IPS DF 19.7 (cell line): ENCODE data around the gene NPTN.
"Not testable (repeated sequence)": the region's sequence is repeated elsewhere in the genome, so short reads cannot be mapped to it uniquely, and the experiment has no call there.

Experiments
- DNase-seq: peaks from one replicate; pipeline ENCODE4 v3.0.0-alpha.2; 2013; ENCODE audit warnings: low read depth, low spot score

Gene NPTN

DNA sequence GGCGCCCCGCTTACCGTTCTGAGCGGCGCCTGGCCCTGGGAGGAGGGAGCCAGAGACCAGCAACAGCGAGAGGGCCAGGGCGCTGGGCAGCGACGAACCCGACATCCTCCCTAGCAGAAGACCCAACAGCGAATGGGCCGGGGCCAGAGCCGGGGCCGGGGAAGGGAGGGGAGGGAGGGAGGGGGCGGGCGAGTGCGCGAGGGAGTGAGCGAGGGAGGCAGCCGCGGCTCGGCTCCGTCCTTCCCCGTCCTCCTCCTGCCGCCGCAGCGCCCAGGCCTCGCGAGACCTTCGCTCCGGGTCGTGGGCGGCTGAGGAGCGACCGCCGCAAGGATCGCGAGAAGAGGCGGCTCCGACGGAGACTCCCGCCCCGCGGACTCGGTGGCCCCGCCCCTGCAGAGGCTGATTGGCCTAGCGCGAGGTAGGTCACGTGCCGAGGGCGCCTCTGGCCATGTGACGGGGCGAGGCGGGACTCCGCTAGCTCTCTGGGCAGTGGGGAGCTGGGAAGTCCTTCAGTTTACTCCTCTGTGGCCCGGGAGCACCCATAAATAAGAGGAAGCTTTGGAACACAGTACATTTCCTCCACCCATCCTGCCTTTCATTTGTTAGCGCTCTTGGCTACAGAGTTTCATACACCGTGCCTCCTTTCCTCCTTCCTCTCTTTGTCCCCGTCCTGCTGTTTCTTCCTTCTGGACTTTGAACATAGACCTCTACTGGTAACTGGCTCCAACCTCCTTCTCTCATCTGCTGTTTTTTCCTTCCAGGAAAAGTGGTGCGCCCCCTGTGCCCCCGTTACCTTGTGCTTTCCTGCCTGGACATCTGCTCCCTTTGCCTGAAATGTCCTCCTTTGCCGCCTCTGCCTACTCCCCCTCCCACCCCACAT is at the start of gene NPTN:
TSS of gene NPTN (minus strand) at position 279 of the 880 bp plus-strand sequence. CDS start at position 105, 174 bp downstream.
- DNase-seq, result peak; percentile 80

DNA sequence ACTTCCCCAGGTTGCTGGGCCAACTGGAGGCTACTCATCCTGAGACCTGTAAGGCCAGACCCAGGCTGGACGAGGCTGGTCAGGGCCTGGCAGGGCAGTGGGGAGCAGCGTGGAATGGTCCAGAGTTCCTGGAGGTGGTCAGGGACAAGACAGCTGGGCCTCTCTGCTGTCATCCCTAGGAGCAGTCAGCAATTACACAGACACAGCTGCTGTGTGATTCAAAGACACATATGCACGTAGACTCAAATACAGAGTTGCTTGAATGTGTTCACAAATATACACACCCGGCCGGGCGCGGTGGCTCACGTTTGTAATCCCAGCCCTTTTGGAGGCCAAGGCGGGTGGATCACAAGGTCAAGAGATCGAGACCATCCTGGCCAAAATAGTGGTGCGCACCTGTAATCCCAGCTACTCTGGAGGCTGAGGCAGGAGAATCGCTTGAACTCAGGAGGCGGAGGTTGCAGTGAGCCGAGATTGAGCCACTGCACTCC is 49.5 kb upstream of the NPTN start:
- DNase-seq, result no peak

DNA sequence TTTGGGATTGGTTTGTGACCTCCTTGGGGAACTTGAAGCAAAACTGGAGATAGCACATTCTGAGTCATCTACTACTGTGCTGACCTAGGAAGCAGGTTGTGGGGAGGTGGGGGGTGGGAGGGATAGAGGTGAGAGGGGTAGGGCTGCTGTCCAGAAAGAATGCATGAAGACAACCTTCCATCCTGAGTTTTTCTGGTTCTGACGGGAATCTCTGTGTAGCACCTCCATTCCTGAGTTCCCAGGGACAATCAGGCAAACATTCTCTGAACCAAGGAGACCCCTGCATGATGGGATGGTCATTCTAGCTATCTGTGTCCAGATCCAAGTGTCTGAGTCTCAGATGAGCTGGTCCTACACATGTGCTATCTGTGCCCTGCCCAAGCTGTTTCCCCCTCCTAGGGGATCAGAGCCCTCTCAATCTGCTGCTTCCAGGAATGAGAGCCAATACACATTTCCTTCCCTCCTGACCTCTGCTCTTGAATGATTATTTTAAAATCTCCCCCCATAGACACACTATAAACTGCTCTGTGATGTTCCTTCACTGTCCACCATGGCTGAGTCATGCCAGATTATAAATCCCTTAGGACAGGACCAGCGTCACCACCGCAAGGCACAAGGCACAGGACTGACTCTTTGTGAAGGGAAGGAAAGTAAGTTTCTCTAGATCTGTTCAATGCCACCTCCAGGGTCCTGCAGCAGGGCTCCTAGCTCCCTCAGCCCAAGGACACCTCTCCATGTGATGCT is 48.8 kb upstream of the NPTN start:
- no peak for DNase-seq

DNA sequence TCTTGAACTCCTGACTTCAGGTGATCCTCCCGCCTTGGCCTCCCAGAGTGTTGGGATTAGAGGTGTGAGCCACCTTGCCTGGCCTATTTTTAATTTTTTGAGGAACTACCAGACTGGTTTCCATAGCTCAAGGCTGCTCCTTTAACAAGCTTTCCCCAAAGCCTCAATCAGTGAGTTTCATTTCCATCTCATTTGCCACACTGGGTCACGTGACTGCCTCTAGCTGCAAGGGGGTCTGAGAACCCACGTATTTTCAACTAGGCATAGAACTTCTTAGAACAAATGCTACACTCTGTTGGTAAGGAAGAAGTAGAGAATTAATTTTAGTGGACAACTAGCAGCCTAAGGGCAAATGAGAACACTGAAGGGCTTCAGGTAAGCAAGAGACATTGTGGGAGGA is 47.9 kb upstream of the NPTN start:
- no peak for DNase-seq

DNA sequence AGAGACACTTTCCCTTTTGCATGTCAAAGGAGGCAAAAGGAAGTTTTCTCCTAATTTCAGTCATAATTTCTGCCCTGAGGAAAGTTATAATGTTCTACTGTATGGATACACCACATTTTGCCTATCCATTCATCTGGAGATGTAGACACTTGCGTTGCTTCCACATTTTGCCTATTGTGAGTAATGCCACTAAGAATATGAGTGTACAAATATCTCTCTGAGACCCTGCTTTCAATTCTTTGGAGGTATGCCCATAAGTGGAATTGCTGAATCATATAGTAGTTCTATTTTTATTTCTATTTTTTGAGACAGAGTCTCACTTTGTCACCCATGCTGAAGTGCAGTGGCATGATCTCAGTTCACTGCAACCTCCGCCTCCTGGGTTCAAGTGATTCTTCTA is 47.4 kb upstream of the NPTN start:
- DNase-seq, result no peak

DNA sequence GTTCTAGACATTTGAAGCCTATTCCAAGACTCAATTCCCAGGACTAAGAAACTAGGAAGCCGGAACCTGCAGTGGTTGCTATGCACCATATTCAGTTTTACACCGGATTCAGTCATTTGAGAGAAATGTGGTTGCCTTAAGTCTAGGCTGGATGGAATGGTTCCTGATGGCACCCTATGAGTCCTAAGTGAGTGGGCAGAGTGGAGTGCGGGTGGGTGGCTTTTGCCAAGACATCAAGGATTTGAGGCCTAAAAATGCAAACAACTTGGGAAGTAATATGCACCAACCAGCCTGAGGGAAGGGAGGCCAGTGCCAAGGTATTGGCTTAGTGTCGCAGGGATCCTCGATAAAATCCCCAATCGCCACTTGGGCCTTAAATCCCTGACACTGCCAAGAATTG is 46.8 kb upstream of the NPTN start:
- DNase-seq, result no peak

DNA sequence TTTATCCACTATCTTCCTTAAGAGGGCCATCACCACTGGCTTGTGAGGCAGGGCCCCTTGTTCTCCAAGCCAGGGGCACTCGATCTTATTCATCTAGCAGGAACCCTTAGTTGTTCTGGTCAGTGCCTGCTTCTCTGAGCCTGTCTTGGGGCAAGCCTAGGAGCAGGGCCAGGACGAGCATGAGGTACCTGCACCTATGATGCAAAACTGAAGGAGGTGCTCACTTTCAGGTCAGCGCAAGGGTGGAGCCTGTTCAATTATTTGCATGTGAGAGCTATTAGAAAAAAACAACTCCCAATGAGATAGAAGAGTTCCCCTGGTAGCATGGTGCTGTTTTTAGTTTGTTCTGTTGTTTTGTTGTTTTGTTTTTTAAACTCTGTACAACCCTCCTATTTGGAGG is 46.0 kb upstream of the NPTN start:
- no peak for DNase-seq

DNA sequence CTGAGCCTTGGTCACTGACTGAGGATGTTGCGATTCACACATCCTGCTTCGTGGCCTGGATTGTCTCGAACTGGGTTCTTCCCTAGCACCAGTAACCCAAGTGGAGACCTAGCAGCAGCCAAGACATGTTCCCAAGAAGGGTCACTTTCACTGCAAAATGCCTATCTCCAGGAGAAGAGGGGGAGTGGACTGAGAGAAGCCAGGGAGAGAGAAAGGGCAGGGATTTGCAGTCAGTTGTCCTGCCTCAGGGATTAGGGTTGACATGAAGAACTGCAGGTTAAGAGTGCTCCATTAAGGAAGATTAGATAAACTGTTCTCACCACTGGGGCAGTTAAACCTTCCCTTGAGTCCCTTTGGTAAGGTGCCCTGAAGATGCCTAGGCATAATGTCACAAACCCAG is 45.3 kb upstream of the NPTN start:
- no peak for DNase-seq

DNA sequence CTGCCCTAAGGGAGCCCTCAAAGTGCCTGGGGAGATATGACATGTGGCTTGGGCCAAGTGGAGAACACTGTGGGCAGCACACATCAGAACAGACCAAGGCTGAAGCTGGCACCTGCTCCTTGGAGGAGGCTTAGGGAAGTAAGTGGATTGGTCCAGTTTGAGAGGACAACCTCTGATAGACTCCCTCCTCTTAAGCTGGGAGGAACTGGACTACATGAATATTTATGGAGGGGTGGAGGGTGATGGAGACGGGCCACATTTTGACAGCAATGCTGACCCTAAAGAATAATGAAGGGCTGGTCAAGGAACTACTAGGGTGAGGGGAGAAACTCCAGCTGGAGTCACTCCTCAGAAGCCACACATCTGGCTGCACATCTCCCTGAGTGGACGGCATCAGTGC is 44.5 kb upstream of the NPTN start:
- no peak for DNase-seq

DNA sequence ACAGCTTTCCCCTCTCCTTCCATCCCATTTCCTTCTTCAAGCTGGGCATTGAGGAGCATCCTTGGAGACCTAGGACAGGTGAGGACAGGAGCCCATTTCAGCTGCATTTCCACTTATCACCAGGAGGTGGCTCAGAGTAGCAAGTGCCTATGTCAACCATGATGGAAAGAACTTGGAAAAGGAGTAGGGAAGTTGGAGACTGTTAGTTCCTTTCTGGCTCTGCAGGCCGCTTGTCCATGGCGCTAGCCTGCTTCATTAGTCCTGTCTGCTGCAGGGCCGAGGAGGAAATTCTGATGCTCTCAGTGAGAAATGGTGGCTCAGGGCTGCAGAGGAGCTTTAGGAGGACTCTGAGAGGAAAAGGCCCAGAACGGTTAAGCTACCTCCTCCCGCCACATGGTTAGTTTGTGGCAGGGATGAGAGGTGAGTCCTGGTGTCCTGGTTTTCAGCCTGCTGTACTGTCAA is 44.0 kb upstream of the NPTN start:
- no peak for DNase-seq

DNA sequence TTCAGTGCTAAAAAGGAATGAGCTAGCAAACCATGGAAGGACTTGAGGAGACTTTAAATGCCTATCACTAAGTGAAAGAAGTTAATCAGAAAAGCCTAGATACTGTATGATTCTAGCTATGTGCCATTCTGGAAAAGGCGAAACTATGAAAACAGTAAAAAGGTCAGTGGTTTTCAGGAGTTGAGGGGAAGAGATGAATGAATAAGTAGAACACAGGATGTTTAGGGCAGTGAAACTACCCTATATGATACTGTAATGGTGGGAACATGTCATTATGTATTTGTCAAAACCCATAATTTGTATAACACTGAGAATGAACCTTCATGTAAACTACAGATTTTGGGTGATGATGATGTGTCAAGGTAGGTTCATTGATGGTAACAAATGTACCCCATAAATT is 41.4 kb upstream of the NPTN start:
- no peak for DNase-seq

DNA sequence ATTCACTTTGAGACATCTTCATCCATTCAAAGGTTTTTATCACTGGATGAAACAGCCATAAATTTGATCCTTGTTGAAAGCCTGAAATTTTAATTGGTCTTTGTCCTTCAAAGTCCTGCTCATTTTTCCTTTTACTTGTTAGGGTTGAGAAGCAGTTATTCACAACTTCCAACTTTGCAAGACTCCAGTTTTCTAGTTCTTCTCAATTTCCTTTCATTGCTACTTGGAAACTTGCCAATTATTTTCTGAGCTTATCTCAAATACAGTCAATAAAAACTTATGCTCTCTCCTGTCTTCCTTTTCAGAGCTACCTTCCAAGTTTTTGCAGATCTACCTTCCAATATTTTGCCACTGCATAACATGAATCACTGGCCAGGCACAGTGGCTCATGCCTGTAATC is 27.3 kb upstream of the NPTN start:
- DNase-seq, result no peak

DNA sequence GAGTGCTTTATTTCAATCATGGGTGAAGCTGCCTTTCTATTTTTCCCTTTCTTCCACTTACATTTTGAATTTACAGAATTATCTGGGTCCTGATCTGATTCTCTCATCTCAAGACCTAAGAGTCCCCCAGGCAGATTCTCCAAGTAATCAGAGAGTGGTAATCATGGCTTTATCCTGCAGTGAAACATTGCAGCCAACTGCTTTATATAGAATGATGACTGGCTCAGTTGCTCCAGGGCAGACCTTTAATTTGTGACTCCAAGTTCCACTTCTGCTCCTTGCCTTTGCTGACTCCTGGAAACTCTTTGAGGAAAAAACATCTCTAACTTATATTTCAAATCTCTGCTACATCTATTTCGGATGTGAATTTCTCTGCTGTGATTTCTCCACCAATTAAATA is 25.5 kb upstream of the NPTN start:
- no peak for DNase-seq

DNA sequence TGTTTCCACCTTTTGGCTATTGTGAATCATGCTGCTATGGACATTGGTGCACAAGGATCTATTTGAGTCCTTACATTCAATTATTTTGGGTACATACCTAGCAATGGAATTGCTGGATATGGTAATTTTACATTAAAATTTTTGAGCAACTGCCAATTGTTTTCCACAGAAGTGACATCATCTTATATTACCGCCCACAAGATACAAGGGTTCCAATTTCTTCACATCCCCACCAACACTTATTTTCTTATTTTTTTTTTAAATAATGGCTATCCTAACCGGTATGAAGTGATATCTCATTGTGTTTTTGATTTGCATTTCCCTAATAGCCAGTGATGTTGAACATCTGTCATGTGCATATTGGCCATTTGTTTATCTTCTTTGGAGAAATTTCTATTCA is 22.5 kb upstream of the NPTN start:
- DNase-seq, result no peak

DNA sequence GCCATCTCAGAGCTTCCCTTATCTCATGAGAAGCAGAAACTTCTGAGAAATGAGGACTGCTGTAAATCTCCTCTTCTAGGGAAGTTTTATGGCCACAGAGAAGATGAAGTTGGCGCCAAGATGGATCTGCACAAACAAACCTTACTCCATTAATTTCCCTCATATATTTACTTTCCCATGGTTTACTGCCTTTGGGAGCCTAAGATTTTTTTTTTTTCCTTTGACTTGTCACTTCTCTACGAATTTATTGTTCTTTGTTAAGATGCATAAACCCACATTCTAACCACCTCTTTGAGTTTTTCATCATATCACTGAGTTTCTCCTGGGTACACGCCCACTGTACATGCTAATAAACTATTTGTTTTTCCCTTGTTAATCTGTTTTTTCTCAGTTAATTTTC is 21.5 kb upstream of the NPTN start:
- DNase-seq, result no peak

DNA sequence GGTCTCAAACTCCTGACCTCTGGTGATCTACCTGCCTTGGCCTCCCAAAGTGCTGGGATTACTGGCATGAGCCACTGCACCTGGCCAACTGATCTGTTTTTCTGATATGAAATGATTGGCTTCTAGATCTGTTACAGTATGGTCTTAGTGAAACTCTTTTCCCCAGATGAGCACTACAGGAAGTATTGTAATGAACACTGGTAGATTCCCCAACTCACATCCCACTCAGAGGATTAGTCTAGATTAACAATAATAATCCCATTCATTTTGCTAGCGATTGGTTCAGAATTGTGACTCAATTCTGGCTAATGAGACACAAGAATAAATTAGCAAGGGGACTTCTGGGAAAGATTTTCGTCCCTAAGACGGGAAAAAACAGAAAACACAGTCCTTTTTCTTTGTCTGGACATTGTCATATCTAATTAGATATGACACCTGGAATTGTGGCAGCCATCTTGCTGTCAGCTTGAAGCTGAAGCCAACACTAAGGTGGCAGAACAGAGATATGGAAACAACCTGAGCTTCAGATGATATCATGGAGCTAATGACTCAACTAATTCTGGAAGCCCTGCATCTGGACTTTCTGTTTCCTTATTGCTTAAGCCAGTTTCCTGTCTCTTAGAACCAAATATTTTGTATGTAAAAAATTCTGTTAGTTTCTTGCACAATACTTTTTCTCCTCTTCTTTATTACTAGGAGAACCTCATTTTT is 17.4 kb upstream of the NPTN start:
- no peak for DNase-seq

DNA sequence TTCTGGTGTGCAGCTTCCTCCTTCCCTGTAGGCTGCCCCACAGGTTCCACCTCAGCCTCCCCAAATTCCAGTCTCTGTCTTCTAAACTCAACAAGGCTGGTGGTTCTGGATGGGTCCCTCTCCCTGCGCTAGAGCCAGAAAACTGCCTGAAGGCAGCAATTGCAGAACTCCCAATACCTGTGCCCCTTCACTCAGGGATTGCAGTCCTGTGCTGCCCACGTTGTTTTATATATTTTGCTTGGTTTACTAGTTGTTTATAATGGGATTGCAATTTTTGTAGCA is 14.8 kb upstream of the NPTN start:
- no peak for DNase-seq

DNA sequence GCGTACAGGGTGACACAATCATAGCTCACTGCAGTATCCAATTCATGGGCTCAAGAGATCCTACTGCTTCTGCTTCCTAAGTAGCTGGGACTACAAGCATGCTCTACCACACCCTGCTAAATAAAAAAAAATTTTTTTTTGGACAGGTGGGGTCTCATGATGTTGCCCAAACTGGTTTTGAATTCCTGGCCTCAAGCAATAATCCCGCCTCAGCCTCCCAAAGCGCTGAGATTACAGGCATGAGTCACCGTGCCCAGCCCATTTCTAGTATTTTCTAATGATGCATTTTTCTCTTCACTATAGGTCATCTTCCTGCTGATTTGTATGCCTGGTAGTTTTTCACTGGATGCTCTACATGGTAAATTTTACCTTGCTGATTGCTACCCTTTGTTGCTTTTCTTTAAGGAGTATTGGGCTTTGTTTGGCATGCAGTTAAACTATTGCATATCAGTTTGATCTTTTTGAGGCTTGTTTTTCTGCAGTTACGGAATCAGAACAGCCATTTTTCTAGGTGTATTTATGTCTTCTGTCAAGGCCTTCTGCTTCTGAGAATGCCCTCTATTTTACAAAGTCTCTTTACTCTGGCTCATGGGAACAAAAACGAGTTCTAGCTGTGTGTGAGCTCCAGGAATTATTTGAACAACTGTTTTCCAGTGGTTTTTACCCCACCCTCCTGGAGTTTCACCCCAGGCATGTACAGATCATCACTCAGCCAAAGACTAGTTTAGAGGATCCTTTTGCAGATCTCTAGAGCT is 14.2 kb upstream of the NPTN start:
- no peak for DNase-seq

DNA sequence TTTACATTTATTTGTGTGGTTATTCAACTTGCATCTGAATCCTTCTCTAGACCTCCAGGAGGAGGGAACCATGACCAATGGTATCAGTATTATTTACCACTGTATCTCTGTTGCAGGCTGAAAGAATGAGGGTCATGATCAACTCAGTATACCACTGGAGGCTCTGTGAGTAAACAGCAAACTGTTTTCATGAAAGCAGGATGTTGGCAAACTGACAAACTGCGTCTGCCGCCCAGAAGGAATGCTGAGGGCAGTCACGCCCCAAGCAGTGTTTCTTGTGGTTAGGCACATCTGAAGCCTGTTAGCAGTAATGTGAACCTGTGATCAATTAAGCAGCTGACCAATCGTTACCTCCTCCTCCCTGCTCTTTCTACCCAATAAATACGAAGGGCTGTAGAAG is 6.3 kb upstream of the NPTN start:
- not testable (repeated sequence) for DNase-seq

DNA sequence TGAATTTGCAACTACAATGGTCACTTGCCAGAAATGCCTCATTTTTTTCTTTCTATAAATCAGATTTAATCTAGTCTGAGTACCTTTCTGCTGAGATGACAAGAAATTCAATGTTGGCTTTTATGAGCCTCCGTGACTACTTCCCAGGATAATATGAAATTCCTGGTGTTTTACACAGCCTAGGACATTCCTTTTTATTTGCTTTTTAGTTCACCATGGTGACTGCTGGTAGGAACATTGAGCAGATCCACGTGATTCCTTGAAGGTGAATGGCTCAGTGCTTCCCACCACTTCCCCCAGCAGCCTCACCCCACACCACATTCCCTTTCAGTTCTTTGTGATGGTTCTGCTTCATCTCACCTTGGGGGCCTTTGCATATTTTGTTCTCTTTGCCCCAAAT is 4.3 kb upstream of the NPTN start:
- DNase-seq, result no peak

DNA sequence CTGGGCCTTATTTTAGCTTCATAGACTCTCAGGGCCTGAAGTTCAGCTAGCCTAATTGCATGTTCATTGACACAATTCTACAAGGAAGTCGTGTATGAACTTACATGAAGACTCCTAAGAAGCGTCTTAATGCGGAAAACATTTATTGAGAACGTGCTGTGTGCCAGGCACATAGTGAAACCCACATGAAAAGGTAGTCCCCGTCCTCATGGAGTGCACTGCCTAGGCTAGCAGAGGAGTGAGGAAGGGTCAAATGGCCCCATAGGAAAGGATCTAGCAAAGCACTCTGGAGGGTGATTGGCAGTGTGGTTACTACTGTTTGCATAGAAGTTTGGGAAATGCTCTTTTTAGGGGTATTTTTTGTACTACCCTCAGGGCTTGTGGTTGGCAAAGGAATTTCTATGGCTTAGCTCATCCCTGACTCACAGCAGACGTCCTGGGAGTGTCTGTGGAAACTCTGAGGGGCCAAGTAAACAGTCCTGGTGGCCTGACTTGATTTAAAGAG is 854 bp upstream of the NPTN start:
- DNase-seq, result no peak

DNA sequence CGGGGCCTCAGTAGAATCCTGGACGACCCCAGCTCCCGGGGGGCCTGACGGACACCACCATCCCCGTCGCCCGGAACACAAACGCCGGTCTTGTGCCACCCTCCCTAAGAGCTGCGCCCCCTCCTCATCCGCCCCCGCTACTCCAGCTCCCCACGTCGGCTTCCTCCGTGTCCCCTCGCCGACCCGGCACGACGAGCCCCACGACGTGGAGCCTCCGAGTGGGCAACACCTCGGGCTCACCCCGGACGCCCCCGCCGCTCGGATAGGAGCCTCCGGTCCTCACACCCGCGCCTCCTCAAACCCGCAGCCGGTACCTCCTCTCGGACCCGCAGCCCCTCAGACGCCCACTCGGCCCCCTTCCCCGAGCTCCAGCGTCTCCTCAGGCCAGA is 525 bp downstream of the NPTN start:
- DNase-seq, result no peak
